NOMO-1 treated with dmso at 0.1 percent for 144 hours (cell line): ENCODE results near the gene FOSL1.
A peak's percentile ranks its signal among the peaks of the same experiment; 100 is the strongest.

Experiments used
- DNase-seq: peaks from one replicate; lab custom pipeline; 2025; ENCODE audit not compliant: unreplicated experiment; lab: John Stamatoyannopoulos, UW

Gene FOSL1

GRCh38 chr11:65864706-65865471 is 35.3 kb downstream of the FOSL1 start:
- no peak for DNase-seq

GRCh38 chr11:65863889-65864705 is 36.1 kb downstream of the FOSL1 start:
- DNase-seq = no peak

GRCh38 chr11:65862941-65863888 is 37.0 kb downstream of the FOSL1 start:
- no peak for DNase-seq

- DNase-seq = no peak
Measured at GRCh38 chr11:65862191-65862735, 37.9 kb downstream of the FOSL1 start.

GRCh38 chr11:65861533-65862183 is 38.5 kb downstream of the FOSL1 start:
- no peak for DNase-seq

GRCh38 chr11:65861165-65861505 is 39.1 kb downstream of the FOSL1 start:
- DNase-seq = no peak

GRCh38 chr11:65860278-65861164 is 39.7 kb downstream of the FOSL1 start, which contains the start of gene MUS81:
TSS of gene MUS81 (plus strand) at chr11:65860433. CDS start at chr11:65860754, 321 bp downstream.
- peak; percentile 98 for DNase-seq

GRCh38 chr11:65859812-65860277 is 40.3 kb downstream of the FOSL1 start:
- peak; percentile 64 for DNase-seq

- DNase-seq = peak; percentile 99
Measured at GRCh38 chr11:65859095-65859811, 40.9 kb downstream of the FOSL1 start.

- no peak for DNase-seq
Measured at GRCh38 chr11:65858681-65859087, 41.5 kb downstream of the FOSL1 start.

GRCh38 chr11:65857853-65858680 is 42.1 kb downstream of the FOSL1 start, which contains the start of gene CFL1:
TSS of gene CFL1 (minus strand) at chr11:65858180. CDS start at chr11:65858099, 81 bp downstream.
- peak; percentile 97 for DNase-seq

- DNase-seq = no peak
Measured at GRCh38 chr11:65857500-65857852, 42.7 kb downstream of the FOSL1 start.

GRCh38 chr11:65856689-65857499 is 43.3 kb downstream of the FOSL1 start:
- DNase-seq = peak; percentile 80

GRCh38 chr11:65855927-65856363 is 44.2 kb downstream of the FOSL1 start:
- no peak for DNase-seq

GRCh38 chr11:65854852-65855837 is 45.0 kb downstream of the FOSL1 start:
- DNase-seq = no peak
